Stimulated activated CD8-positive, alpha-beta memory T cell treated with anti-CD3 and anti-CD28 coated beads, Interleukin-7, amount 100 ng/mL, for 1 hour (primary cell): Measurements from ENCODE around the gene SPINDOC.

Experiments
- DNase-seq, 2 donors: peaks; one replicate each; pipeline ENCODE4 v3.0.0-alpha.2; 2020; ENCODE audit warnings: low read depth in 2 of 2

SPINDOC gene

GRCh38 chr11:63832336-63832735 lies 19.1 kb downstream of the SPINDOC start:
- DNase-seq = no peak

- DNase-seq = no peak
Measured at GRCh38 chr11:63833048-63833447, 19.8 kb downstream of the SPINDOC start.

DNA sequence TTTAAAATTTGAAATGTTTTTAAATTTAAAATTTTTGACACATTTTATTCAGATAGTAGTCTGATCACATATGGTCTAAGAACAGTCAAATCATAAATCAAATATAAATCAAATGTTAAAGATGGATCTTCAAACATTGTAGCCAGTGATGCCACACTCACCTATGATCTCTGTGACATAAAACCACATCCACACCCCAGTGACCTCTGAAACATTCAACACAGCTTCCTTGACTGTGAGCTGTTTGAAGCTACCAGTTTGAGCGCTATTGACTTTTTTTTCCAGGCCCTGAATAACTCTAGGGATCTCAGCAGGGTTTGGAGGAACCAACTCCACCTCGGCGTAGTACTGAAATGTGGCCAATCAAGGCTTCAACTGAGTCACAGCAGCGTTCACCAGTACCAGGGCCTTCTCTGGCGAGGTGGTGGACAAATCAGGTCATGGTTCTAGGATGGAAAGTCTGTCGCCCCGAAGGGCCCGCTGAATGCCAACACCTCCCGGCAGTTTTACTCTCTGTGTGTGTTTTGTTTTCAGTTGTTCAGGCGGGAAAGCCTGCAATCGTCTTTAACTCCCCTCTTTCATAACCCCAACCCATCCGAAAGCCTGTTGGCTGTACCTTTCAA lies 21.4 kb downstream of the SPINDOC start:
- no peak for DNase-seq

GRCh38 chr11:63835158-63835545 lies 21.9 kb downstream of the SPINDOC start:
- no peak for DNase-seq

GRCh38 chr11:63837027-63837688 lies 23.9 kb downstream of the SPINDOC start:
- peak; percentile 50 to 59 for DNase-seq

DNA sequence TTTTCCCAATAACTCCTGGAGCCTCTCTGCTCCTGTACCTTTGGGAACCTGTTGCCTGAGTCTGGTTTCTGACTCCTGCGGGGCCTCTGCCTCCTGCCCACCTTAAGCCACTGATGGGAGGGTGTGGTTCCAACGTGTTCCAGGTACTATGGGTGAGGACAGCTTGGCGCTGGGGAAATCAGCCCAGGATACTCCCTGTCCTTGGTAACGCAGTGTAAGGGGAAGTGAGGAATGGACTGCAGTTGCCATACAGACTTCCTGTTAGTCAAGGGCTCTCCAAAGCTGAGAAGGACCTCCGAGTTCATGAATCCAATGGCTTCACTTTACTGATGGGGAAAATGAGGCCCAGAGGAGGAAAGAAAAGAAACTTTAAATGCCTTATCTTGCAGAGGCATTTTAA lies 24.5 kb downstream of the SPINDOC start:
- no peak for DNase-seq

DNA sequence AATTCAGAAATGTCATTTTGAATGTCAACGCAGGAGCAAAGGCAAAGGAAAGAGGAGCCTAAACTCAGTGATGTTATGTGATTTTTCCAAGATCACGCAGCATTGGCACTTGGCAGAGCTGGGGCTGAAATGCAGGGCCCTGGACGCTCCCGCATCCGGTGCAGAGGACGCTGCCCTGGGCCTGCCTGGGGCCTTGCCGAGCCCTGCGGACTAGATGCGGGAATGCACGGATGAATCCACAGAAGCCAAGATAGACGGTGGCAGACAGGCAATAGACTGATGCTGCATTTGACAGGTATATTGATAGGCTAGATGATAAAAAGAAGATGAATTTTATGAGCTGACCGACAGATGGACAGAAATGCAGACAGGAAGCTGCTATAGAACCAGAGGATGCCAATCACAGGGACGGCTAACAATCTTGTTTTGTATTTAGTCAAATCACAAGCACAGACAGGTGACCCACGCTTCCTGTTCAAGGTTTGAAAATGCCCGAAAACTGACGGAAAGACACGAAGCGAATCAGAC lies 25.0 kb downstream of the SPINDOC start:
- no peak for DNase-seq

DNA sequence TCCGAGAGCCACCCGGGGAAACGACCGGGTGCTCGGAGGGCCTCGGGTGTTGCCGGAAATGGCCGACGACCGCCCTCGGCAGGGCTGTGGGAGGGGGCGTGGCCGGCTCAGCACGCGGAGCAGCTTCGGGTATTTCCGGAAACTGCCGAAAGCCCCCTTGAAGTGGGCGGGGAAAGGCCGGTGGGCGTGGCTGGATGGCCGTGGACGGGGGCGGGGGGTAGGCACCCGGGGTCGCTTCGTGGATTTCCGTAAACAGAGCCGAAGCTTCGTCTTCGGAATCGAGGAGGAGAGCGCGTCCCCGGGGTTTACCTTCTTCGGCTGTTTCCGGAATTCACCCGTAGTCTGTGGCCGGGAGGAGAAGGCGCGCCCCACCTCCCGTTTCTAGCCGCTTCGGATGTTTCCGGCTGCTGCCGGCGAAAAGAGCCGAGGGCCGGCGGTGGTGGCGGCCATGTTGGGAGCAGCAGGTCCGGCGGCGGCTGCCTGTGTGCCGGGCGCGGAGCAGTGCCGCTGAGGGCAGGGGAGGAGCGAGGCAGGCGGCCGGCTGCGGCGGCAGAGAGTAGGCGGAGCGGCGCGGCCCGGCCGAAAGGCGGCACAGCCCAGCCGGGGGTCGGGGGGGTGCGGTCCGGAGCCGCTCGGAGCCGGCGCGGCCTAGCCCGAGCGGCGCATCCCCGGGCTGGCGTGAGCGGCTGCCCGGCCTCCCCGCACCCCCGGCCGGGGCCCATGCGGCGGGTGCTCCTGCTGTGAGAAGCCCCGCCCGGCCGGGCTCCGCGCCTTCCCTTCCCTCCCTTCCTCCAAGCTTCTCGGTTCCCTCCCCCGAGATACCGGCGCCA lies 25.6 kb downstream of the SPINDOC start, which contains the start of gene MARK2:
MARK2 (plus strand) TSS at position 433 of the 830 bp plus-strand sequence; CDS start at position 830, 397 bp downstream.
- peak; percentile 99 to 100 for DNase-seq

GRCh38 chr11:63839508-63840355 lies 26.5 kb downstream of the SPINDOC start:
- no peak for DNase-seq

GRCh38 chr11:63840356-63841060 lies 27.3 kb downstream of the SPINDOC start:
- DNase-seq = no peak

DNA sequence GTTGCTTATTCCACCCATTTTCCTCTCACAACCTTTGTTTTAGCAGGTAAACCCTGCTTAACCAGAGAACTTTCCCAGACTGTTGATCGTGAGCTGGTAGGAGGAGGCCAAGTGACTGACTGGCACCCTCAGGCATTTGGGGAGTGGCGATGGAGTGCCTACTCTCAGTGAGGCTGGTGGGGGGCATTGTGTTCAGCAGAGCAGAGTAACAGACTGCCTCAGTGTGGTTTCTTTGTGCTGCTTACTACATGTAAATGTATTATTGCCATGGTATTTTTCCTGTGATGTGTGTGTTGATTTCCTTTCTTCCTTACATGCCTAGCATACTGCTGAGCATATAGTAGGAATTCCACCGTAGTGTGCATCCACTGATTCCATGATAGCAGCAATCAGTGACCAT lies 28.3 kb downstream of the SPINDOC start:
- DNase-seq = no peak

- no peak for DNase-seq
Measured at GRCh38 chr11:63843041-63843440, 29.8 kb downstream of the SPINDOC start.

GRCh38 chr11:63844836-63845235 lies 31.6 kb downstream of the SPINDOC start:
- no peak for DNase-seq

DNA sequence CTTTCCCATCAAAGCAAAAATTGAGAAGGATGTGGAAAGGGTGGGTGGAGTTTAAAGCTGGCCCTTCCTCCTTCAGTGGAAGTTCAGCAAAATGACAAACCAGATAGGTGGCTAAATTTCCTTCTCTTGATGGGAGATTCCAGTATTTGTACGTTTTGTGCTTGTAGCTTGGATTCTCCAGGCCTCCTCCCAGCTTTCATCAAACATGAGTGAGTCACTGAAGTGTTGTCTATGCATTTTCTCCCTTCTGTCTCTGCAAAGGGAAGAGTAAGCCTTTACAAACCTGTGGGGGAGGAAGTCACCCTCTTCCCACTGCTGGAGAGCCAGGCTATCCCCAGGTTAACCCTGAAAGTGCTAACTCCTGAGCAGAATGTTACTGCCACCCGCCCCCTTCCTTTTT lies 32.0 kb downstream of the SPINDOC start:
- DNase-seq = no peak

DNA sequence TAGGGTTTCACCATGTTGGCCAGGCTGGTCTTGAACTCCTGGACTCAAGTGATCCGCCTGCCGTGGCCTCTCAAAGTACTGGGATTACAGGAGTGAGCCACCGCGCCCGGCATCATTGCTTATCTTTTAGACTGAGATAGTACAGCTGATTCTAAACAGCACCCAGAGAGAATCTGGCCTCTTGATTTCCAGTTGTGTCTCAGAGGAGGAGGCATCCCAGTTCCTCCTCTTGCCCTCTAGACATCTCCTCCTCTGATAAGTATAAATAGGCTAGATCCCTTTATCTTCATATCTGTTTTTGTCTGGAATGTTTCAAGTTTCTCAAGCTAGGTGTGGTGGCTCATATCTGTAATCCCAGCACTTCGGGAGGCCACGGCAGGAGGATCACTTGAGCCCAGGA lies 32.7 kb downstream of the SPINDOC start:
- DNase-seq = no peak

- DNase-seq = no peak
Measured at GRCh38 chr11:63846897-63847296, 33.6 kb downstream of the SPINDOC start.

DNA sequence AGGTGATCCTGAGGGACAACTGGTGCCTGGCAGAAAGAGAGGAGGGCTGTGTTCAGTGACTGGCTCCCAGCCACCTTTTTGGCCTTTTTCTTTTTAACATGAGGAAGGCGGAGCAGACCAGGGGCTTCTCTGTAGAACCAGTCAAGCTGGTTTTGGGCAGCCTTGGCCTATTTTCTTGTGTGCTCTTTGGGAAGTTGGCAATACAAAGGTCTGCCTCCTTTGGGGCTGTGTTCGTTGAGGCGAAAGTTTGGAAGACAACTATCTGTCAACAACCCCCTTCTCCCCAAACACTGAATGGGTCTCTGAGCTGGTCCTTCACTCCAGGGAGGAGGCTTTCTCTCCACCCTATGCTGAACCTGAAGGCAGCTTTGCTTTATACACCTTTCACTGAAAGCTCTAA lies 34.1 kb downstream of the SPINDOC start:
- no peak for DNase-seq

DNA sequence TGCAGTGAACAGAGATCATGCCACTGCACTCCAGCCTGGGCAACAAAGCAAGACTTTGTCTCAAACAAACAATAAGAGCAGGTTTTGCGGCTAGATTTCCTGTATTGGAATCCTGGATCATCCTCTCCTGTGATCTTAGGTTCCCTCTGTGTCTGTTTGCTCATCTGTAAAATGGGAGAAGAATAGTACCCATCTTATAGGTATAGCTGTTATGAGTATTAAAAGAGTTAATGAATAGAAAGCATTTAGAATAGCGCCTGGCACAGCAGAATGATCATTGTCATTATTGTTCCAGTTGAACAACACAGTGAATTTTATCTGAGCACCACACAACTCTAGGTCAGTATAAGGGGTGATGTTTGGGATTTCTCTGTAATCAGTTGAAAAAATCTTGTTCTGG lies 36.4 kb downstream of the SPINDOC start:
- DNase-seq = no peak

DNA sequence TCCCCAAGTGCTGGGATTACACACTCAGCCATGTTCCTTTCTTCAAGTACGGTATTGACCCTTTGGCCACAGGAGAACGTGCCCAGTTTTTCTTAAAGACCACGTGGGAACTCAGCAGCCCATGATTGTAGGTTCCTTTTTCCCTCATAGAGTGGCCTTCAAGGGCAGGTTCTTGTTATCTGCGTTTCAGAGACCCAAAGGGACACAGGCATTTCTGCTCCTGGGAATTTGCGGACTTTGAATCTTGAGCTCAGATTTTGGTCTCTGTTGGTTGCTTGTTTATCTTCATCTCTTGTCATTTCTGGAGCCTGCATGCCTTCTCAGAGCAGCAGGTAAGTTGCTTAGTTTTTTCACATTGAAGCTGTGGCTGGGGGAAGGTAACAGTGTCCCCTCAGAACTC lies 37.7 kb downstream of the SPINDOC start:
- no peak for DNase-seq

GRCh38 chr11:63851364-63851763 lies 38.1 kb downstream of the SPINDOC start:
- DNase-seq = no peak

GRCh38 chr11:63853476-63853875 lies 40.2 kb downstream of the SPINDOC start:
- no peak for DNase-seq
